ENCODE measurements around the gene LHFPL3. TPM values are rescaled to one million over a fixed set of nuclear protein-coding genes. Genes with fewer than 3 reads are reported as not detected.

The LHFPL3 gene
- total and polyA plus RNA-seq, 5 donors from 2014 or later, result not detected

GRCh38 chr7:104486931-104487330, 158.5 kb downstream of the LHFPL3 start:
- no peaks in the 10 kb centered on the region for H3K4me1 Mint-ChIP-seq
- no peaks in the 10 kb centered on the region for H3K9me3 Mint-ChIP-seq
- DNase-seq (no peak), ATAC-seq (ENCODE audit: low read depth in 2 of 2) (no peak)
- H3K27ac Mint-ChIP-seq, result peak overlapping the region in 1 of 3 donors; percentile 79
- H3K4me3 Mint-ChIP-seq, result no peak overlapping the region
- Histone ChIP-seq H3K9me3 (ENCODE audit: control insufficient read depth in 2 of 2, low read length in 2 of 2) (no peaks in the 10 kb centered on the region), H3K27me3 (ENCODE audit: control insufficient read depth, insufficient read depth, low read length) (no peaks in the 10 kb centered on the region), H3K27ac (ENCODE audit: insufficient read depth, low read length, poor library complexity, severe bottlenecking) (no peak overlapping the region), H3K36me3 (ENCODE audit: control insufficient read depth, insufficient read depth, low read length) (no peaks in the 10 kb centered on the region), H3K4me3 (ENCODE audit: low read depth, low read length) (no peak overlapping the region), H3K4me1 (ENCODE audit: control insufficient read depth, insufficient read depth, low read length, poor library complexity, severe bottlenecking) (no peaks in the 10 kb centered on the region)
- no peaks in the 10 kb centered on the region for H3K36me3 Mint-ChIP-seq
- peaks cover 7% of the 10 kb centered on the region for H3K27me3 Mint-ChIP-seq

GRCh38 chr7:104487642-104488041, 159.2 kb downstream of the LHFPL3 start:
- Histone ChIP-seq H3K9me3 (ENCODE audit: control insufficient read depth in 2 of 2, low read length in 2 of 2) (no peaks in the 10 kb centered on the region), H3K4me1 (ENCODE audit: control insufficient read depth, insufficient read depth, low read length, poor library complexity, severe bottlenecking) (no peaks in the 10 kb centered on the region), H3K27me3 (ENCODE audit: control insufficient read depth, insufficient read depth, low read length) (no peaks in the 10 kb centered on the region), H3K4me3 (ENCODE audit: low read depth, low read length) (no peak overlapping the region), H3K36me3 (ENCODE audit: control insufficient read depth, insufficient read depth, low read length) (no peaks in the 10 kb centered on the region), H3K27ac (ENCODE audit: insufficient read depth, low read length, poor library complexity, severe bottlenecking) (no peak overlapping the region)
- no peak for DNase-seq
- Mint-ChIP-seq H3K9me3 (peaks cover 0 to under 1% (median 0%) of the 10 kb centered on the region in 7 donors), H3K27me3 (peaks cover under 1% of the 10 kb centered on the region), H3K36me3 (no peaks in the 10 kb centered on the region), H3K27ac (no peak overlapping the region), H3K4me1 (no peaks in the 10 kb centered on the region), H3K4me3 (no peak overlapping the region)
- ATAC-seq (ENCODE audit: low read depth in 2 of 2), result no peak

- no peaks in the 10 kb centered on the region for H3K4me1 Mint-ChIP-seq
- Histone ChIP-seq H3K9me3 (ENCODE audit: control insufficient read depth in 2 of 2, low read length in 2 of 2) (no peaks in the 10 kb centered on the region), H3K4me3 (ENCODE audit: low read depth, low read length) (no peak overlapping the region), H3K27me3 (ENCODE audit: control insufficient read depth, insufficient read depth, low read length) (no peaks in the 10 kb centered on the region), H3K27ac (ENCODE audit: insufficient read depth, low read length, poor library complexity, severe bottlenecking) (no peak overlapping the region), H3K36me3 (ENCODE audit: control insufficient read depth, insufficient read depth, low read length) (no peaks in the 10 kb centered on the region), H3K4me1 (ENCODE audit: control insufficient read depth, insufficient read depth, low read length, poor library complexity, severe bottlenecking) (no peaks in the 10 kb centered on the region)
- H3K27me3 Mint-ChIP-seq, result no peaks in the 10 kb centered on the region
- ATAC-seq (ENCODE audit: low read depth in 2 of 2) (no peak), DNase-seq (no peak)
- no peaks in the 10 kb centered on the region for H3K36me3 Mint-ChIP-seq
- no peak overlapping the region for H3K4me3 Mint-ChIP-seq
- no peak overlapping the region for H3K27ac Mint-ChIP-seq
- peaks cover 0 to 6% (median 0%) of the 10 kb centered on the region in 7 donors for H3K9me3 Mint-ChIP-seq
Observed at GRCh38 chr7:104497379-104497967, 169.1 kb downstream of the LHFPL3 start.

GRCh38 chr7:104499975-104500374, 171.6 kb downstream of the LHFPL3 start:
- H3K27ac ChIP-seq (ENCODE audit: insufficient read depth, low read length, poor library complexity, severe bottlenecking), result no peak overlapping the region
- Mint-ChIP-seq H3K9me3 (peaks cover 0 to 4% (median 0%) of the 10 kb centered on the region in 7 donors), H3K36me3 (no peaks in the 10 kb centered on the region), H3K4me3 (no peak overlapping the region), H3K27me3 (no peaks in the 10 kb centered on the region), H3K27ac (no peak overlapping the region), H3K4me1 (no peaks in the 10 kb centered on the region)
- no peak overlapping the region for H3K4me3 ChIP-seq (ENCODE audit: low read depth, low read length)
- no peaks in the 10 kb centered on the region for H3K4me1 ChIP-seq (ENCODE audit: control insufficient read depth, insufficient read depth, low read length, poor library complexity, severe bottlenecking)
- no peaks in the 10 kb centered on the region for H3K9me3 ChIP-seq (ENCODE audit: control insufficient read depth in 2 of 2, low read length in 2 of 2)
- H3K27me3 ChIP-seq (ENCODE audit: control insufficient read depth, insufficient read depth, low read length), result no peaks in the 10 kb centered on the region
- ATAC-seq (ENCODE audit: low read depth in 2 of 2) (no peak), DNase-seq (no peak)
- H3K36me3 ChIP-seq (ENCODE audit: control insufficient read depth, insufficient read depth, low read length), result no peaks in the 10 kb centered on the region

- H3K4me1 Mint-ChIP-seq, result peaks cover 0 to 3% (median 0%) of the 10 kb centered on the region in 4 donors
- H3K4me1 ChIP-seq (ENCODE audit: control insufficient read depth, insufficient read depth, low read length, poor library complexity, severe bottlenecking), result no peaks in the 10 kb centered on the region
- no peak for ATAC-seq (ENCODE audit: low read depth in 2 of 2)
Observed at GRCh38 chr7:104509874-104510273, 181.5 kb downstream of the LHFPL3 start.

GRCh38 chr7:104524853-104525252, 196.4 kb downstream of the LHFPL3 start:
- DNase-seq, result no peak
- no peaks in the 10 kb centered on the region for H3K36me3 ChIP-seq (ENCODE audit: control insufficient read depth, insufficient read depth, low read length)
- no peaks in the 10 kb centered on the region for H3K36me3 Mint-ChIP-seq
- peak overlapping the region in 1 of 3 donors; percentile 2 for H3K27ac Mint-ChIP-seq
- no peaks in the 10 kb centered on the region for H3K4me1 ChIP-seq (ENCODE audit: control insufficient read depth, insufficient read depth, low read length, poor library complexity, severe bottlenecking)
- no peaks in the 10 kb centered on the region for H3K4me1 Mint-ChIP-seq
- peaks cover 0 to 2% (median 0%) of the 10 kb centered on the region in 7 donors for H3K9me3 Mint-ChIP-seq
- H3K4me3 ChIP-seq (ENCODE audit: low read depth, low read length), result no peak overlapping the region
- H3K27ac ChIP-seq (ENCODE audit: insufficient read depth, low read length, poor library complexity, severe bottlenecking), result no peak overlapping the region
- H3K27me3 Mint-ChIP-seq, result no peaks in the 10 kb centered on the region
- ATAC-seq (ENCODE audit: low read depth in 2 of 2), result no peak
- no peak overlapping the region for H3K4me3 Mint-ChIP-seq
- H3K9me3 ChIP-seq (ENCODE audit: control insufficient read depth in 2 of 2, low read length in 2 of 2), result no peaks in the 10 kb centered on the region
- H3K27me3 ChIP-seq (ENCODE audit: control insufficient read depth, insufficient read depth, low read length), result no peaks in the 10 kb centered on the region

More at GRCh38 chr7:104509874-104510273, 181.5 kb downstream of the LHFPL3 start:
- Histone ChIP-seq H3K27me3 (ENCODE audit: control insufficient read depth, insufficient read depth, low read length) (no peaks in the 10 kb centered on the region), H3K27ac (ENCODE audit: insufficient read depth, low read length, poor library complexity, severe bottlenecking) (no peak overlapping the region), H3K4me3 (ENCODE audit: low read depth, low read length) (no peak overlapping the region), H3K36me3 (ENCODE audit: control insufficient read depth, insufficient read depth, low read length) (no peaks in the 10 kb centered on the region), H3K9me3 (ENCODE audit: control insufficient read depth in 2 of 2, low read length in 2 of 2) (no peaks in the 10 kb centered on the region)
- no peak for DNase-seq
- Mint-ChIP-seq H3K27ac (no peak overlapping the region), H3K4me3 (no peak overlapping the region), H3K36me3 (no peaks in the 10 kb centered on the region), H3K9me3 (peaks cover 0 to 12% (median 3%) of the 10 kb centered on the region in 7 donors), H3K27me3 (peaks cover 5% of the 10 kb centered on the region)

- Histone ChIP-seq H3K27ac (ENCODE audit: insufficient read depth, low read length, poor library complexity, severe bottlenecking) (no peak overlapping the region), H3K4me1 (ENCODE audit: control insufficient read depth, insufficient read depth, low read length, poor library complexity, severe bottlenecking) (no peaks in the 10 kb centered on the region), H3K27me3 (ENCODE audit: control insufficient read depth, insufficient read depth, low read length) (no peaks in the 10 kb centered on the region), H3K4me3 (ENCODE audit: low read depth, low read length) (no peak overlapping the region), H3K9me3 (ENCODE audit: control insufficient read depth in 2 of 2, low read length in 2 of 2) (no peaks in the 10 kb centered on the region), H3K36me3 (ENCODE audit: control insufficient read depth, insufficient read depth, low read length) (no peaks in the 10 kb centered on the region)
- H3K4me3 Mint-ChIP-seq, result no peak overlapping the region
- ATAC-seq (ENCODE audit: low read depth in 2 of 2) (no peak), DNase-seq (no peak)
- H3K4me1 Mint-ChIP-seq, result no peaks in the 10 kb centered on the region
- no peaks in the 10 kb centered on the region for H3K27me3 Mint-ChIP-seq
- H3K9me3 Mint-ChIP-seq, result peaks cover 0 to 1% (median 0%) of the 10 kb centered on the region in 7 donors
- H3K27ac Mint-ChIP-seq, result no peak overlapping the region
- H3K36me3 Mint-ChIP-seq, result no peaks in the 10 kb centered on the region
Observed at GRCh38 chr7:104528142-104528541, 199.7 kb downstream of the LHFPL3 start.

- Mint-ChIP-seq H3K27ac (peak overlapping the region in 1 of 3 donors; percentile 61), H3K4me1 (no peaks in the 10 kb centered on the region), H3K4me3 (no peak overlapping the region), H3K36me3 (no peaks in the 10 kb centered on the region), H3K27me3 (no peaks in the 10 kb centered on the region), H3K9me3 (peaks cover 0 to 1% (median 0%) of the 10 kb centered on the region in 7 donors)
- ATAC-seq (ENCODE audit: low read depth in 2 of 2), result no peak
- no peaks in the 10 kb centered on the region for H3K9me3 ChIP-seq (ENCODE audit: control insufficient read depth in 2 of 2, low read length in 2 of 2)
- no peaks in the 10 kb centered on the region for H3K4me1 ChIP-seq (ENCODE audit: control insufficient read depth, insufficient read depth, low read length, poor library complexity, severe bottlenecking)
- H3K27me3 ChIP-seq (ENCODE audit: control insufficient read depth, insufficient read depth, low read length), result no peaks in the 10 kb centered on the region
- H3K4me3 ChIP-seq (ENCODE audit: low read depth, low read length), result no peak overlapping the region
- no peak overlapping the region for H3K27ac ChIP-seq (ENCODE audit: insufficient read depth, low read length, poor library complexity, severe bottlenecking)
- no peak for DNase-seq
- no peaks in the 10 kb centered on the region for H3K36me3 ChIP-seq (ENCODE audit: control insufficient read depth, insufficient read depth, low read length)
Observed at GRCh38 chr7:104529567-104529966, 201.2 kb downstream of the LHFPL3 start.

Measured in CD4-positive, CD25-positive, alpha-beta regulatory T cell (primary cell).